ENCODE measurements around the gene GNB3. TPM values are rescaled to one million over a fixed set of nuclear protein-coding genes. Genes with fewer than 3 reads are reported as not detected.

Gene GNB3
- total and polyA plus RNA-seq, 3 experiments from 2014 or later, result 0.48 to 0.78 TPM; not detected in 1

DNA sequence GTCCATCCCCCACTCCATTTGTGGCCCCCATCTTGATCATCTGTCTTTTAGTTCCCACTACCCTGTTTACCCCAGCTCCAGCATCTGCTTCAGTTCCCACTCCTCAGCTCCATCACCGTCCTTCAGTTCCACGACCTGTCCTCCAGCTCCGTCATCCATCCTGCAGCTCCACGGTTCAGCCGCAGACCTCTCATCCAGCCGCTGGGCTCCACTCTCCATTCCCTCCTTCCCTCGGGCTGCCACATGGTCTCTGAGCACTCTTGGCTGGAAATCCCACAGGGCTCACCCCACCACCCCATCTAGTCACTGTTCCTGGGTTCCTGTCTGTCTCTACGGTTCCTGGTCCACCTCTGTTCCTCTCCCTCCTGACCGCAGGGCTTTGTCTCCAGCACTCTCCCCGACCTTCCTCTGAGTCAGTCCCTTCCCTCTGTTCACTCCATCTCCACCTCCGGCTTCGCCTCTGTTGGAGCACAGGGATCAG, 15.8 kb upstream of the GNB3 start:
- peaks cover 20 to 36% (median 24%) of the 10 kb centered on the region in 3 donors for H3K4me1 Mint-ChIP-seq
- H3K27me3 ChIP-seq (ENCODE audit: insufficient read depth, low read length, poor library complexity, severe bottlenecking), result peaks cover 25% of the 10 kb centered on the region
- no peak overlapping the region for H3K4me3 ChIP-seq (ENCODE audit: low read length)
- H3K36me3 Mint-ChIP-seq, result peaks cover 0 to 5% (median 0%) of the 10 kb centered on the region in 3 donors
- H3K9me3 Mint-ChIP-seq, result no peaks in the 10 kb centered on the region
- no peak overlapping the region for H3K27ac ChIP-seq (ENCODE audit: low read depth, low read length)
- peak overlapping the region in 1 of 8 donors; percentile 17 for H3K27ac Mint-ChIP-seq
- peaks cover 18% of the 10 kb centered on the region for H3K4me1 ChIP-seq (ENCODE audit: insufficient read depth, low read length)
- H3K9me3 ChIP-seq (ENCODE audit: low read length), result no peaks in the 10 kb centered on the region
- no peak for DNase-seq
- H3K36me3 ChIP-seq (ENCODE audit: insufficient read depth, low read length), result no peaks in the 10 kb centered on the region
- no peak overlapping the region for H3K4me3 Mint-ChIP-seq
- peaks cover 26 to 68% of the 10 kb centered on the region in 2 donors for H3K27me3 Mint-ChIP-seq
- ChIA-PET POLR2A (interaction anchor here (0.5 to 0.6 kb wide), 2 partner anchors 30 to 227 kb away, joined by 4 to 8 read pairs; no protein-coding TSS in a partner anchor), CTCF (interaction anchor here (0.6 to 5.8 kb wide), 16 partner anchors 10 to 271 kb away, joined by 3 to 39 read pairs (median 3); partner anchors contain the start of genes CDCA3, COPS7A, MLF2 and SPSB2)

GRCh38 chr12:6825398-6826124, 15.2 kb upstream of the GNB3 start:
- Mint-ChIP-seq H3K4me3 (peak overlapping the region in 1 of 7 donors; percentile 70), H3K4me1 (peaks cover 20 to 36% (median 24%) of the 10 kb centered on the region in 3 donors), H3K27me3 (peaks cover 26 to 68% of the 10 kb centered on the region in 2 donors), H3K27ac (no peak overlapping the region), H3K9me3 (no peaks in the 10 kb centered on the region), H3K36me3 (peaks cover 0 to 5% (median 0%) of the 10 kb centered on the region in 3 donors)
- Histone ChIP-seq H3K27ac (ENCODE audit: low read depth, low read length) (no peak overlapping the region), H3K4me1 (ENCODE audit: insufficient read depth, low read length) (peaks cover 18% of the 10 kb centered on the region), H3K36me3 (ENCODE audit: insufficient read depth, low read length) (no peaks in the 10 kb centered on the region), H3K9me3 (ENCODE audit: low read length) (no peaks in the 10 kb centered on the region), H3K4me3 (ENCODE audit: low read length) (no peak overlapping the region), H3K27me3 (ENCODE audit: insufficient read depth, low read length, poor library complexity, severe bottlenecking) (peaks cover 25% of the 10 kb centered on the region)
- DNase-seq, result peak; percentile 62 to 80 (median 71)
- ChIA-PET POLR2A (interaction anchor here (0.5 to 0.6 kb wide), 2 partner anchors 31 to 228 kb away, joined by 4 to 8 read pairs; no protein-coding TSS in a partner anchor), CTCF (interaction anchor here (0.6 to 5.8 kb wide), 22 partner anchors 9 to 271 kb away, joined by 3 to 39 read pairs (median 3); partner anchors contain the start of genes CDCA3, COPS7A, LAG3 and MLF2)

DNA sequence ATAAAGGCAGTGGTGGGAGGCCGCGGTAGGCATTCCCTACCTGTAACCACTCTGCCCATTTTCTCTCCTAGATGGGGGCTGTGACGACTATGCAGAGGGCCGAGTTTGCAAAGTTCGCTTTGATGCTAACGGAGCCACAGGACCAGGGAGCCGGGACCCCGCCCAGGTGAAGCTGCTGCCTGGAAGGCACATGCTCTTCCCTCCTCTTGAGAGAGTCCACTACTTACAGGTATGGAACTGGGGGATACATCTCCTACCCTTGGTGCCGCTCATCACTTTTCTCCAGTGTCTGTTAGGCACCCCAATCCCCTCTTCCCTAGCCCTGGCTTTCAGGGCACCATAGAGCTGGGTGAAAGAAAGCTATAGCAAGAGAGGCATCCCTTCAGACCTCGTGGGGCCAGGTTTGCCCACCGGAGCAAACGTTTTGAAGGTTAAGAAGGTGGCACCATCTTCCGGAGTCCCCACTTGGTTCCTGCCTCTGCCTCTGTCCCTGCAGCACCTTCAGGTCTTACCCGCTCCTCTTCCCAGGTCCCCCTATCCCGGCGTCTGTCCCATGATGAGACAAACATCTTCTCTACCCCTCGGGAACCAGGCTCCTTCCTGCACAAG, 14.5 kb upstream of the GNB3 start:
- Mint-ChIP-seq H3K36me3 (peaks cover 0 to 9% (median 0%) of the 10 kb centered on the region in 3 donors), H3K27ac (peak overlapping the region in 1 of 8 donors; percentile 41), H3K9me3 (no peaks in the 10 kb centered on the region), H3K4me1 (peaks cover 19 to 31% (median 20%) of the 10 kb centered on the region in 3 donors), H3K27me3 (peaks cover 30 to 66% of the 10 kb centered on the region in 2 donors), H3K4me3 (peak overlapping the region in 1 of 7 donors; percentile 70)
- Histone ChIP-seq H3K4me1 (ENCODE audit: insufficient read depth, low read length) (peaks cover 11% of the 10 kb centered on the region), H3K27ac (ENCODE audit: low read depth, low read length) (no peak overlapping the region), H3K36me3 (ENCODE audit: insufficient read depth, low read length) (no peaks in the 10 kb centered on the region), H3K27me3 (ENCODE audit: insufficient read depth, low read length, poor library complexity, severe bottlenecking) (peaks cover 25% of the 10 kb centered on the region), H3K9me3 (ENCODE audit: low read length) (no peaks in the 10 kb centered on the region), H3K4me3 (ENCODE audit: low read length) (no peak overlapping the region)
- DNase-seq, result no peak
- ChIA-PET CTCF (interaction anchor here (0.7 to 5.8 kb wide), 10 partner anchors 9 to 260 kb away, joined by 3 to 39 read pairs (median 5); partner anchors contain the start of genes CDCA3, LAG3, MLF2 and USP5), POLR2A (no interaction called here)

DNA sequence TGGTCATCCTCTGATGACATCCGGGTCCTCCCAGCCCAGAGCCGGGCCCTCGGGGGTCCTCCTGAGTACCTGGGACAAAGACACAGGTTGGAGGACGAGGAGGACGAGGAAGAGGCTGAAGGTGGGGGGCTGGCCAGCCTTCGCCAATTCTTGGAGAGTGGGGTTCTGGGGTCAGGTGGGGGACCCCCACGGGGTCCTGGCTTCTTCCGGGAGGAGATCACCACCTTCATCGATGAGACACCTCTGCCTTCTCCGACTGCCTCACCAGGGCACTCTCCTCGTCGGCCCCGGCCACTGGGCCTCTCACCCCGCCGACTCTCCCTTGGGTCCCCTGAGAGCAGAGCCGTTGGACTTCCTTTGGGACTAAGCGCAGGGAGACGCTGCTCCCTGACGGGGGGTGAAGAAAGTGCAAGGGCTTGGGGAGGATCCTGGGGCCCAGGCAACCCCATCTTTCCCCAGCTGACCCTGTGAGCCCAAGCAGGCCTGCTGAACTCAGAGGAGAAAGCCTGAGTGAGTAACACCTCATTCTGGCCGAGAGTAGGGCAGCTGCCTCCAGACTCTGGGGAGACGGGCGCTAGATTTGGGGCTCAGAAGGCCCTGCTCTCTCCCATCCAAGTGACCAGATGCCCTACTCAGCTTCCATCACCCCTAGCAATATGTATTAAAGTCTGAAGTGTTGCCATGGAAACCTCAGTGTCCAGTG, 13.8 kb upstream of the GNB3 start:
- Mint-ChIP-seq H3K4me3 (peak overlapping the region; percentile 60 to 85 (median 75)), H3K4me1 (peaks cover 17 to 28% (median 20%) of the 10 kb centered on the region in 3 donors), H3K36me3 (peaks cover 0 to 11% (median 0%) of the 10 kb centered on the region in 3 donors), H3K9me3 (no peaks in the 10 kb centered on the region), H3K27ac (peak overlapping the region in 4 of 8 donors; percentile 33 to 83 (median 61)), H3K27me3 (peaks cover 32 to 64% of the 10 kb centered on the region in 2 donors)
- Histone ChIP-seq H3K9me3 (ENCODE audit: low read length) (no peaks in the 10 kb centered on the region), H3K27me3 (ENCODE audit: insufficient read depth, low read length, poor library complexity, severe bottlenecking) (peaks cover 25% of the 10 kb centered on the region), H3K36me3 (ENCODE audit: insufficient read depth, low read length) (no peaks in the 10 kb centered on the region), H3K27ac (ENCODE audit: low read depth, low read length) (peak overlapping the region; percentile 20), H3K4me3 (ENCODE audit: low read length) (no peak overlapping the region), H3K4me1 (ENCODE audit: insufficient read depth, low read length) (peaks cover 11% of the 10 kb centered on the region)
- CTCF ChIA-PET, result interaction anchor here (1.2 to 5.8 kb wide), 8 partner anchors 8 to 199 kb away, joined by 4 to 39 read pairs (median 6); partner anchors contain the start of genes CDCA3, COPS7A, LAG3 and MLF2
- POLR2A ChIA-PET, result interaction anchor here (3.1 kb wide), 1 partner anchor 25 kb away, joined by 23 read pairs; the partner anchor contains the start of genes CDCA3 and USP5
- DNase-seq, result no peak

GRCh38 chr12:6827437-6827911, 13.3 kb upstream of the GNB3 start:
- Histone ChIP-seq H3K4me3 (ENCODE audit: low read length) (no peak overlapping the region), H3K4me1 (ENCODE audit: insufficient read depth, low read length) (peaks cover 11% of the 10 kb centered on the region), H3K9me3 (ENCODE audit: low read length) (no peaks in the 10 kb centered on the region), H3K27me3 (ENCODE audit: insufficient read depth, low read length, poor library complexity, severe bottlenecking) (peaks cover 20% of the 10 kb centered on the region), H3K27ac (ENCODE audit: low read depth, low read length) (peak overlapping the region; percentile 20), H3K36me3 (ENCODE audit: insufficient read depth, low read length) (no peaks in the 10 kb centered on the region)
- Mint-ChIP-seq H3K27me3 (peaks cover 34 to 58% of the 10 kb centered on the region in 2 donors), H3K9me3 (no peaks in the 10 kb centered on the region), H3K36me3 (peaks cover 0 to 14% (median 0%) of the 10 kb centered on the region in 3 donors), H3K27ac (peak overlapping the region in 4 of 8 donors; percentile 33 to 83 (median 61)), H3K4me3 (peak overlapping the region; percentile 60 to 85 (median 75)), H3K4me1 (peaks cover 15 to 25% (median 20%) of the 10 kb centered on the region in 3 donors)
- ChIA-PET CTCF (interaction anchor here (1.1 to 5.8 kb wide), 6 partner anchors 8 to 104 kb away, joined by 3 to 39 read pairs (median 6); partner anchors contain the start of genes COPS7A and MLF2), POLR2A (interaction anchor here (0.6 to 3.1 kb wide), 3 partner anchors 24 to 126 kb away, joined by 3 to 23 read pairs (median 9); partner anchors contain the start of genes CDCA3, MLF2 and USP5)
- peak in 1 of 5 donors; percentile 13 for DNase-seq

DNA sequence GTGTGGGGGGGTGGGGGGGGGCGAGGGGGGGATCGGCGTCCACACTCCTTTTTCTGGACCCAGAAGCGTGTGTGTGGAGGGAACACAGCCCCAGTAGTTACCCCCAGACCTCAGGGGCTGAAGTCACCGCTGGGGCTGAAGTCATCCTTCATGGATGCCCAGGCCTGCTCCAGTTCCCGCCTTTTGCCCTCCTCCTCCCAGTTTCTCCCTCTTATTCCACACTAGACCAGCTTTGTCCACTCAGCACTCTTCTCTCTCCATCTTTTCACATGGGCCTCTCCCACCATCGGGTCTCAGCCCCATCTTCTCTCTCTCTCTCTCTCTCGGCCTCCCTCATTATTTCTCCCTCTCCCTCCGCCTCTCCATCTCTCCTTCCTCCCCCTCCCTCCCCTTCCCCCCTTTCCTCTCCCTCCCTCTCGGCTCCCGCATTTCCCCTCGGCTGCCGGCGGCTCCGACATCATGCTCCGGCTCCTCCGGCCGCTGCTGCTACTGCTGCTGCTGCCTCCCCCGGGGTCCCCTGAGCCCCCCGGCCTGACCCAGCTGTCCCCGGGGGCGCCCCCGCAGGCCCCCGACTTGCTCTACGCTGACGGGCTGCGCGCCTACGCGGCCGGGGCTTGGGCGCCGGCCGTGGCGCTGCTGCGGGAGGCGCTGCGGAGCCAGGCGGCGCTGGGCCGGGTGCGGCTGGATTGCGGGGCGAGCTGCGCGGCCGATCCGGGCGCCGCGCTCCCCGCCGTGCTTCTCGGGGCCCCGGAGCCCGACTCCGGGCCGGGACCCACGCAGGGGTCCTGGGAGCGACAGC, 12.5 kb upstream of the GNB3 start, which contains the start of gene P3H3:
Gene P3H3 (plus strand): TSS at position 426 of the 799 bp plus-strand sequence. CDS start 34 bp downstream, at position 460.
- H3K4me3 Mint-ChIP-seq, result peak within 1 kb of the TSS; percentile 89 to 97 (median 93)
- Histone ChIP-seq H3K27ac (ENCODE audit: low read depth, low read length) (peak within 1 kb of the TSS; percentile 78), H3K9me3 (ENCODE audit: low read length) (no peaks in the 10 kb centered on the region), H3K27me3 (ENCODE audit: insufficient read depth, low read length, poor library complexity, severe bottlenecking) (peaks cover 13% of the 10 kb centered on the region), H3K4me1 (ENCODE audit: insufficient read depth, low read length) (peaks cover 11% of the 10 kb centered on the region), H3K4me3 (ENCODE audit: low read length) (peak within 1 kb of the TSS; percentile 75), H3K36me3 (ENCODE audit: insufficient read depth, low read length) (no peaks in the 10 kb centered on the region)
- CTCF ChIA-PET, result interaction anchor here (0.9 to 5.8 kb wide), 8 partner anchors 14 to 105 kb away, joined by 3 to 34 read pairs (median 4); partner anchors contain the start of genes COPS7A, MLF2 and SPSB2
- H3K27me3 Mint-ChIP-seq, result peaks cover 31 to 51% of the 10 kb centered on the region in 2 donors
- H3K9me3 Mint-ChIP-seq, result no peaks in the 10 kb centered on the region
- peaks cover 15 to 25% (median 20%) of the 10 kb centered on the region in 3 donors for H3K4me1 Mint-ChIP-seq
- peaks cover 0 to 15% (median 0%) of the 10 kb centered on the region in 3 donors for H3K36me3 Mint-ChIP-seq
- POLR2A ChIA-PET, result interaction anchor here (0.6 to 3.1 kb wide), 8 partner anchors 24 to 375 kb away, joined by 3 to 23 read pairs (median 5); partner anchors contain the start of genes CDCA3, COPS7A, MLF2 and SPSB2
- DNase-seq, result peak in 2 of 5 donors; percentile 24 to 52
- peak within 1 kb of the TSS; percentile 64 to 92 (median 86) for H3K27ac Mint-ChIP-seq

Data from CD8-positive, alpha-beta memory T cell (primary cell).